OCI-LY1 (cell line): ENCODE data around the gene MAPK1.

Experiments
- EZH2 ChIP-seq: fragments of 200-600 bp; sonication (generic), shearing (Covaris generic); IDR thresholded peaks from 2 replicates; pipeline ENCODE4 v1.8.0; 2017; ENCODE audit warnings: borderline replicate concordance, mixed run types, mild to moderate bottlenecking, antibody characterized with exemption, low read length, moderate library complexity, mixed read lengths
- TF ChIP-seq, protein P1 (sequence below): fragments of 200-600 bp; sonication (generic), shearing (Covaris generic); IDR thresholded peaks from 2 replicates; pipeline ENCODE4 v1.5.1; 2017; ENCODE audit warnings: mild to moderate bottlenecking, antibody characterized with exemption, low read length, moderate library complexity, mixed read lengths

DNA sequence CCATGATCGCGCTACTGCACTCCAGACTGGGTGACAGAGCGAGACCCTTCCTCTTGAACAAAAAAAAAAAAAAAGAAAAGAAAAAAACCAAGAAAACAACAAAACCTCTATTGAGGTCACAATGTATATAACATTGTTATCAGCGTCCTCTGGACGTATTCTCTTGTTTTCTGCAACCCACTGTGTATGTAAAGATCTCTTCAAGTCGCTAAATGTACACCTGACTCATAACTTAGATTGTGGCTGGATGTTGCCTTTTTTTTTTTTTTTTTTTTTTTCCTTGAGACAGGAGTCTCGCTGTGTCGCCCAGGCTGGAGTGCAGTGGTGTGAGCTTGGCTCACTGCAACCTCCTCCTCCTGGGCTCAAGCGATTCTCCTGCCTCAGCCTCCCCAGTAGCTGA, 130.5 kb downstream of the MAPK1 start:
- TF ChIP-seq, protein P1, sequence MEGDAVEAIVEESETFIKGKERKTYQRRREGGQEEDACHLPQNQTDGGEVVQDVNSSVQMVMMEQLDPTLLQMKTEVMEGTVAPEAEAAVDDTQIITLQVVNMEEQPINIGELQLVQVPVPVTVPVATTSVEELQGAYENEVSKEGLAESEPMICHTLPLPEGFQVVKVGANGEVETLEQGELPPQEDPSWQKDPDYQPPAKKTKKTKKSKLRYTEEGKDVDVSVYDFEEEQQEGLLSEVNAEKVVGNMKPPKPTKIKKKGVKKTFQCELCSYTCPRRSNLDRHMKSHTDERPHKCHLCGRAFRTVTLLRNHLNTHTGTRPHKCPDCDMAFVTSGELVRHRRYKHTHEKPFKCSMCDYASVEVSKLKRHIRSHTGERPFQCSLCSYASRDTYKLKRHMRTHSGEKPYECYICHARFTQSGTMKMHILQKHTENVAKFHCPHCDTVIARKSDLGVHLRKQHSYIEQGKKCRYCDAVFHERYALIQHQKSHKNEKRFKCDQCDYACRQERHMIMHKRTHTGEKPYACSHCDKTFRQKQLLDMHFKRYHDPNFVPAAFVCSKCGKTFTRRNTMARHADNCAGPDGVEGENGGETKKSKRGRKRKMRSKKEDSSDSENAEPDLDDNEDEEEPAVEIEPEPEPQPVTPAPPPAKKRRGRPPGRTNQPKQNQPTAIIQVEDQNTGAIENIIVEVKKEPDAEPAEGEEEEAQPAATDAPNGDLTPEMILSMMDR: no peak
- no peak for TF ChIP-seq EZH2
